AG04450 (cell line): ENCODE data around the gene DOCK6. TPM values are rescaled to one million over a fixed set of nuclear protein-coding genes. Genes with fewer than 3 reads are reported as not detected.
A peak's percentile ranks its signal among the peaks of the same experiment; 100 is the strongest.

ENCODE experiments used
- CTCF ChIA-PET: fragments of 300-600, 350-600 bp; formaldehyde crosslinking; extraction: SDS; loops from one replicate; lab custom pipeline; 2022; ENCODE audit warnings: antibody characterized with exemption, inconsistent platforms; lab: Charles Lee
- POLR2A ChIA-PET: fragments of 350-600 bp; formaldehyde crosslinking; extraction: SDS; loops from one replicate; lab custom pipeline; 2021; ENCODE audit warnings: antibody characterized with exemption, inconsistent platforms; lab: Yijun Ruan, JAX
- DNase-seq: peaks from one replicate; pipeline ENCODE4 v3.0.0-alpha.2; 2011; ENCODE audit warnings: low read depth, low spot score
- H3K27ac ChIP-seq: one replicate; pipeline ENCODE4 v1.5.1; 2012; ENCODE audit warnings: low read depth, low read length, control low read depth
- H3K27me3 ChIP-seq: one replicate; pipeline ENCODE4 v1.6.0; 2012; ENCODE audit warnings: low read length; ENCODE audit not compliant: control insufficient read depth, insufficient read depth
- H3K4me3 ChIP-seq: 2 replicates; pipeline ENCODE4 v1.5.1; 2011; ENCODE audit warnings: mild to moderate bottlenecking, low read depth, low read length, control low read depth
- H3K9me3 ChIP-seq: 2 replicates; pipeline ENCODE4 v1.5.1; 2012; ENCODE audit warnings: low read length; ENCODE audit not compliant: control insufficient read depth, insufficient read depth
- CTCF ChIP-seq: IDR thresholded peaks from 2 replicates; pipeline ENCODE4 v1.5.1; 2011; ENCODE audit warnings: low read depth, low read length, control low read depth, inconsistent platforms
- polyA plus RNA-seq: library from polyadenylated mRNA; depleted of rRNA; stranded (reverse); fragments of >200 nt; gene quantifications from 2 replicates; pipeline ENCODE4 v1.2.3, GENCODE V29; 2011

Gene DOCK6
- polyA plus RNA-seq, 1 experiment = 8.9 TPM

- no peaks in the 10 kb centered on the region for H3K27me3 ChIP-seq
- CTCF ChIA-PET = interaction anchor here (0.6 kb wide), 1 partner anchor 118 kb away, joined by 3 read pairs; no protein-coding TSS in a partner anchor
- DNase-seq = no peak
- POLR2A ChIA-PET = interaction anchor here (0.5 kb wide), 1 partner anchor 1406 kb away, joined by 3 read pairs; no protein-coding TSS in a partner anchor
- no peak overlapping the region for H3K4me3 ChIP-seq
- no peak for TF ChIP-seq CTCF
- H3K9me3 ChIP-seq = no peaks in the 10 kb centered on the region
- H3K27ac ChIP-seq = no peak overlapping the region
Observed at GRCh38 chr19:11265177-11265784, 3.0 kb upstream of the DOCK6 start.

- ChIA-PET POLR2A (no interaction called here), CTCF (interaction anchor here (0.6 kb wide), 1 partner anchor 119 kb away, joined by 3 read pairs; no protein-coding TSS in a partner anchor)
- no peak for TF ChIP-seq CTCF
- Histone ChIP-seq H3K4me3 (no peak overlapping the region), H3K27ac (no peak overlapping the region), H3K9me3 (no peaks in the 10 kb centered on the region), H3K27me3 (no peaks in the 10 kb centered on the region)
- DNase-seq = no peak
Observed at GRCh38 chr19:11264452-11265176, 2.3 kb upstream of the DOCK6 start.

- no peaks in the 10 kb centered on the region for H3K9me3 ChIP-seq
- DNase-seq = no peak
- POLR2A ChIA-PET = no interaction called here
- H3K27ac ChIP-seq = no peak overlapping the region
- no peak for TF ChIP-seq CTCF
- H3K4me3 ChIP-seq = no peak overlapping the region
- CTCF ChIA-PET = no interaction called here
- H3K27me3 ChIP-seq = no peaks in the 10 kb centered on the region
Observed at GRCh38 chr19:11263726-11264125, 1.4 kb upstream of the DOCK6 start.

- ChIA-PET POLR2A (interaction anchor here (0.6 kb wide), 1 partner anchor 1419 kb away, joined by 3 read pairs; no protein-coding TSS in a partner anchor), CTCF (interaction anchor here (0.5 to 2.0 kb wide), 4 partner anchors 12 to 135 kb away, joined by 3 to 6 read pairs (median 4); no protein-coding TSS in a partner anchor)
- no peak for DNase-seq
- TF ChIP-seq CTCF = no peak
- no peak overlapping the region for H3K27ac ChIP-seq
- H3K4me3 ChIP-seq = peak overlapping the region; percentile 79
- H3K27me3 ChIP-seq = no peaks in the 10 kb centered on the region
- no peaks in the 10 kb centered on the region for H3K9me3 ChIP-seq
Observed at GRCh38 chr19:11261431-11261970, 823 bp downstream of the DOCK6 start.
